ENCODE results near the gene COLEC11.
"Not testable (repeated sequence)": the region's sequence is repeated elsewhere in the genome, so short reads cannot be mapped to it uniquely, and the experiment has no call there.

The COLEC11 gene

GRCh38 chr2:3594493-3595281, at the start of gene COLEC11:
Gene COLEC11, plus strand, starts transcription at chr2:3595112. Its CDS starts 9,229 bp downstream, at chr2:3604341.
- DNase-seq: no peak

DNA sequence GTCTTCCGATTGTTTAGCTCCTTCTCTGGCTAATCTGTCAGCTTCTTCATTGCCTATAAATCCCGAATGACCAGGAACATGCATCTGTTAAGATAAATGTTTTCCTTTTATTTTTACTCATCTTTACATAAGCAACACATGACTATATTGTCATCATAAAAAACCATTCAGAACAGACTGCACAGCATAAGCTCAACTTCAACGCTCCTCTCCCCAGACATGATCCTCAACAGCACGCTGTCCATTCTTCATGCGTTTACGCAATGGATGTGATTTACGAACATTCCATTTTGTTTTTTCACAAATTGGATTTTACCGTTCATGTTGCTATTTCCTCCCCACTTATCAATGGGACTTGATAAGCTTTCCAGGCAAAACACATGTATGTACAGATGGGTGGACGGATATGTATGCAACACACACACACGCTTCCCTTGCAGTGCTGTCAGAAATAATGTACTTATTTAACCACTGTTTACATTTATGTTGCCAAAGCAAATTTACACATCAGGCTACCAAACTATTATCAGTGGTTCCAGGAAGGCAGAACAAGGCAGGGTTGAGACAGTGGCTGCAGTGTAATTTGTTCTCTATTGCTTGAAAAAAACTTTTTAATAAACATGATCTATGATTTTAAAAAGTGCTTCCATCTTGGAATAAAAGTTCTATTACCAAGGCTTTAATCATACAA, 49.0 kb upstream of the COLEC11 start:
- no peak for DNase-seq

- DNase-seq: no peak
These were observed 47.0 kb upstream of the COLEC11 start for GRCh38 chr2:3547915-3548314.

DNA sequence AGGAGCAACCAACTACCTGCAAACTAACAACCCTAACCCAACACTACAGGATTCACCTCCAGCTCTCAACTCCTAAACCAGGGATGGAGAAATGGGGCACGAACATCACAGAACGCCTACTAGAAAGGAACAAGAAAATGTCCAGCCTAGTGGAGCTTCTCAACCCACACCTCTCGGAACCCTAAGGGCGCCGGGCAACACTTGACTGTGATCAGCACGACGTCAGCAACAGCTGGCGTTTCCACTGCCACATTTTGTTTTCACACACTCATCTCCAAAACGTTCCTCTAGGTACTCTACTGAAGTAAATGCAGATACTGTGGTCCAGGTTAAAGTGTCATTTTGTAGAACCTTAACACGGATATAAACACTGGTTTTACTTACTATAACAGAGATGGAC, 41.0 kb upstream of the COLEC11 start:
- no peak for DNase-seq

GRCh38 chr2:3557639-3558204, 37.2 kb upstream of the COLEC11 start:
- DNase-seq: no peak

DNA sequence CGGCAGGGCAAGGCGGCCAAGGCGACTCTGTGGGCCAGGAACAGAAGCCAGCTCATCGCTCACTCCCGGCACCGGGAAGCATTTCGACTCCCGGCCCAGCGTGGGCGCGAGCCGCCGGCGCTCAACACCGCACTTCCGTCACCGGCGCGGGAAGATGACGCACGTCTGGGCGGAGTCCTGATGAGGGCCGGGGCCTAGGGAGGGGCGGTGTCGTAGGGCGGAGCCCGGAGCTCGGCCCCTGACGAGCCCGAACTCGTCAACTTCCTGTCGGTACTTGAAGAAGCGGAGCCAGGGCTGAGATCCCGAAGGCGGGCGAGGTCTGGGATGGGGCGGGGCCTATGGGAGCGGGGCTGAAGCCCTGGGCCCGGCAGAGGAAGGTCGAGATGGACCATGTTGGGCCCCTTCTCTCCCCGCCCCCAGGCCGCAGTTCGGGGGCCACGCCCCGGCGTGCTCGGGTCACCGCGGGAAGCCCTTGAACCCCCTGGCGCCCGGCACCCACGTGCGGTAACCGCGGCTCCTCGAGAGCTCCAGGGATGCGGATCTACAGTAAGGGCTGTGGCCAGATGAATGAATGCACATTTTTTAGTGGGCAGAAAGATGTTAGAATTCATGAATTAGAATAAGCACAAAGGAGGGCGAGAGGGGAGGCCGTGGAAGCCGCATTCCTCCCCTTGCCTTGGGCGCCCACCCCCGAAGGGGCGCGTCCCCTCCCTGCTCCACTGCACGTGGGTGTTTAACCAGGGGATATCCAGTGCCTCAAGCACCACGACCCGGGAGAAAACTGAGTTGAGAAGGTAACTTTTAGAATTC, 36.5 kb upstream of the COLEC11 start, which contains the start of gene RNASEH1:
Gene RNASEH1, minus strand, starts transcription at position 129 of the 810 bp plus-strand sequence. Its CDS starts 73 bp downstream, at position 56.
- peak; percentile 100 for DNase-seq

DNA sequence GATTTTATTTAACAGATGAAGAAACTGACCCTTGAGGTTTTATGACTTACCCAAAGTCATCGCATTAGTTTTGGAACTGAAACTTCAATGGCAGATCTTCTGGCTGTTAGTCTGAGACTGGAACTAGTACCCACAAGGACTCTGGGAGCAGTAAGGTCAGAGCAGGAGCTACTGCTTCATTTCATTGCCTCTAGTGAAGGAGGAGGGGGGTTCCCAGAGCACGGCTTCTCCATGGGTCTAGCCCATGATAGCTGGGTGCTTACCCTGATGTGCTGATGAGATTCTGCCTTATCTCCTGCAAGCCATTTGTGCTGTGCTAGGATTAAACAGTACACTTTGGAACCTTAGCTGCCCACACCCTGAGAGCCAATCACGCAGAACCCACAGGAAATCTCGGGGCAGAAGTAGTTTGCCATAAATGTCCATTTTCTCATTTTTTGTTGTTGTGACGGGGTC, 31.4 kb upstream of the COLEC11 start:
- no peak for DNase-seq

DNA sequence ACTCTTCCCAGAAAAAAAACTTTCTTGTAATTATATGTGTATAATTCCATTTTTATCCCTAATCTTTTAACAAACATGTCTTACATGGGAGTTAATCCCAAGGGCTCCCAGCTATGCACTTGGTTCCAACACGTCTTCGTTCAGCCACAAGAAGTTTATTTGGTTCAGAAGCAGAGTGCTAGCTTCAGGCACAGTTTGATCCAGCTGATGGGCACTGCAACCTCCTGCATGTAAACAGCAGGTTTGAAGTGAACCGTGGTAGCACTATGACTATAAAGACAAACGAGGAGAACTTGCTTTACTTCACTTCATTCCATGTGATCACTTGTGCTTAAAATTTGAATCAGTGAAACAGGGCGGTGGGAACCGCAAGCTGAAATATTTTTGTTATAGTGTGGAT, 29.8 kb upstream of the COLEC11 start:
- no peak for DNase-seq

- no peak for DNase-seq
These were observed 28.1 kb upstream of the COLEC11 start for GRCh38 chr2:3566806-3567205.

DNA sequence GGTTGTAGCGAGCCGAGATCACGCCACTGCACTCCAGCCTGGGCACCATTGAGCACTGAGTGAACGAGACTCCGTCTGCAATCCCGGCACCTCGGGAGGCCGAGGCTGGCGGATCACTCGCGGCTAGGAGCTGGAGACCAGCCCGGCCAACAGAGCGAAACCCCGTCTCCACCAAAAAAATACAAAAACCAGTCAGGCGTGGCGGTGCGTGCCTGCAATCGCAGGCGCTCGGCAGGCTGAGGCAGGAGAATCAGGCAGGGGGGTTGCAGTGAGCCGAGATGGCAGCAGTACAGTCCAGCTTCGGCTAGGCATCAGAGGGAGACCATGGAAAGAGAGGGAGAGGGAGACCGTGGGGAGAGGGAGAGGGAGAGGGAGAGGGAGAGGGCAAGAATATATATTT, 25.3 kb upstream of the COLEC11 start:
- DNase-seq: not testable (repeated sequence)

DNA sequence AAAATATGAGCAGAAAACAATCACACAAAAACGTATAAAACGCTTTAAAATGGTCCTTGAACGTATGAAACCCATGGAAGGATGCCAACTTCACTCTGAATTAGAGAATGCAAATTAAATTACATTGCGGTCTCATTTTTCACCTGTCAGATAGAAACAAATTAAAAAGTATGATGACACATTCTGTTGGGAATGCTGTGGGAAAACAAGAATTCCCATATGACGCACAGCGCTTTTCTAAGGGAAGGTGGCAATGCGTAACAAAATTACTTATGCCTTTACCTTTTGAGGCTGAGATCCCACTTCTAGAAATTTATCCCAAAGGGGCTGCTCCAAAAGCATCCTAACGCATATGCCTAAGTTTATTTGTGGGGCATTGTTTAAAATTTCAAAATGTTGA, 23.6 kb upstream of the COLEC11 start:
- DNase-seq: no peak

GRCh38 chr2:3572620-3573019, 22.3 kb upstream of the COLEC11 start:
- no peak for DNase-seq

DNA sequence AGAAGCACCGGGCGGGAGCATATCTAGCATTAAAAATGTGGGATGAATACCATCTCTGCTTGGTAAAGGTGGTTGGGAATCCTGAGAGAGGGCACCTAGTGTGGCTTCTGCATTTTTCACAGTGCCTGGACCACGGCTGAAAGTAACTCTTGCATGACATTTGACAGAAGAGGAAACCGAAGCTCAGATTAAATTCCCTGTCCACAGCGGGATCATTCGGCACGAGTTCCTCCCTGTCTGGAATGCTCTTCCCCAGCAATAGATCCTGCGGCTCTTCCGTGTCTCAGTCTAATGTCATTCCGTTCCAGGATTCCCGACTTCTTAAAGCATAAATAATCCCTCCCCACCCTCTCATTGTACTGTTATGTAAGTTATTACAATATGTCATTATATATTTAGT, 20.8 kb upstream of the COLEC11 start:
- no peak for DNase-seq

DNA sequence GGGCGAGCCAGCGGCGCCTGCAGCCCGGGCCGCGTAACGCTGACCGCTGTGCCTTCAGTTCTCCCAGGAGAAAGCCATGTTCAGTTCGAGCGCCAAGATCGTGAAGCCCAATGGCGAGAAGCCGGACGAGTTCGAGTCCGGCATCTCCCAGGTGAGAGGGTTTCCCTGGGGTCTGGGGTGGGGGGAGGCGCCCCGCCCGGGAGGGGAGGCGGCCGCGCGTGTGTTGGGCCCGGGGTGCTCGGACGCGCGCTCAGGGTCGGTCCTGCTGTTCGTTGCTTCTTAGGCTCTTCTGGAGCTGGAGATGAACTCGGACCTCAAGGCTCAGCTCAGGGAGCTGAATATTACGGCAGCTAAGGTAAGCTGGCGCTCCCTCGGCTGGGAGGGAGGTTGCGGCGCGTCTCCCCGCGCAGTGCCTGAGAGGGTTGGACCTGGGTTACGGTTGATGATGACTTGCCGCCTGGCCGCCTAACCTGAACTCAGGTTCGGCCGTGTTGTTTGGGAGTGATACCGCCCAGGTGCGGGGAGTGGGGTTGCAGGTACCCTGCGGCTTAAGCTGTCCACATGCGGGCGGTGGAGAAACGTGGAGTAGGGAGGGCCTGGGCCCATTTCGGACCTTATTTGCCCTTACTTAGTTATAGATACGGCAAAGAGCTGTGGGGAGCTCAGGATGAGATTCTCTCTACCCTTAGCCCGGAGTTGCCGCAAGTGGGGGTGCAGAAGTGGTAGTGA, 19.2 kb upstream of the COLEC11 start:
- peak; percentile 53 for DNase-seq

GRCh38 chr2:3576263-3576630, 18.7 kb upstream of the COLEC11 start:
- not testable (repeated sequence) for DNase-seq

- peak; percentile 0 for DNase-seq
These were observed 15.9 kb upstream of the COLEC11 start for GRCh38 chr2:3578987-3579386.

GRCh38 chr2:3580449-3580848, 14.5 kb upstream of the COLEC11 start:
- DNase-seq: no peak

- no peak for DNase-seq
These were observed 13.3 kb upstream of the COLEC11 start for GRCh38 chr2:3581367-3582262.

- DNase-seq: no peak
These were observed 10.8 kb upstream of the COLEC11 start for GRCh38 chr2:3584076-3584475.

DNA sequence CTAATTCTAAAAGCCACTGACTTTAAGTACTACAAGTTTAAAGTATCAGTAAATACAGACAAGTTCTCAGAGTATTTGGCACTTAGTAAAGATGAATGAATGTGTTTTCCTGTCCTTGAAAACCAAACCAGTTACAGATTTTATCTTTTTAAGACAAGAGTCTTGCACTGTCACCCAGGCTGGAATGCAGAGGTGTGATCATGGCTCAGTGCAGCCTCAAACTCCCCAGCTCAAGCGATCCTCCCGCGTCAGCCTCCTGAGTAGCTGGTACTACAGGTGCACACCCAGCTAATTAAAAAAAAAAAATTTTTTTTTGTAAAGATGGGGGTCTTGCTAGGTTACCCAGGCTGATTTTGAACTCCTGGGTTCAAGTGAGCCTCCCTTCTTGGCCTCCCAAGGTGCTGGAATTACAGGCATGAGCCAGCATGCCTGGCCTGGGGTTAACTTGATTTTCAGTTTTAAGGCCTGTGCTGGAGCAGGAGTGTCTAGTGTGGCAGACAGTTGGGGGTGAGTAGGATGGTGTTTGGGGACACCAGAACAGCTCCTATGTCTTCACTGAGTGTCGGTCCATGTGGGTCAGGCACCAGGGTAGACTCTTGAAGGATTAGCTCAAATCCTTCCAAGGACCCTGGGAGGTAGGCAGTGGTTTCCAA, 10.2 kb upstream of the COLEC11 start:
- DNase-seq: no peak

Measured in stimulated activated CD8-positive, alpha-beta memory T cell treated with anti-CD3 and anti-CD28 coated beads, Interleukin-4, amount 100 ng/mL, for 48 hours (primary cell).